SK-N-SH (cell line): Measurements from ENCODE around the gene RNF111. TPM values are rescaled to one million over a fixed set of nuclear protein-coding genes. Genes with fewer than 3 reads are reported as not detected.

Experiments
- polyA plus RNA-seq, 3 experiments: library from polyadenylated mRNA; depleted of rRNA; stranded (reverse); fragments of >200 nt; gene quantifications; 2 replicates each; pipeline ENCODE4 v1.2.3, GENCODE V29; 2012

RNF111 gene
- polyA plus RNA-seq, 1 of the 3 experiments (the other 2 are of a cell fraction) = 16.5 TPM

Other genes with a start within 250 kb of the RNF111 start
- gene ADAM10, start 238.0 kb upstream of the RNF111 start, polyA plus RNA-seq (2012; rRNA removed) = 83.5 and 104 TPM in 2 replicates
- gene MINDY2, start 216.4 kb upstream of the RNF111 start, polyA plus RNA-seq (2012; rRNA removed) = 1.0 and 1.5 TPM in 2 replicates
- gene SLTM, start 54.0 kb upstream of the RNF111 start, polyA plus RNA-seq (2012; rRNA removed) = 48.9 and 54.3 TPM in 2 replicates
- gene CCNB2, start 117.5 kb downstream of the RNF111 start, polyA plus RNA-seq (2012; rRNA removed) = 40.5 and 46.6 TPM in 2 replicates
- not detected in 2 replicates for gene LDHAL6B, start 219.2 kb downstream of the RNF111 start, polyA plus RNA-seq (2012; rRNA removed)